Measurements from ENCODE around the gene ARL4D.
A peak's percentile ranks its signal among the peaks of the same experiment; 100 is the strongest.

- TF ChIP-seq CTCF (IDR thresholded peaks at IDR 0.05) (no peak), POLR2A (IDR thresholded peaks at IDR 0.05) (peak; percentile 44), EP300 (IDR thresholded peaks at IDR 0.05) (no peak)
These were observed 29.9 kb upstream of the ARL4D start for GRCh38 chr17:43368740-43369506.
